ENCODE data around the gene CCDC88B. TPM values are rescaled to one million over a fixed set of nuclear protein-coding genes. Genes with fewer than 3 reads are reported as not detected.

Gene CCDC88B
- total and polyA plus RNA-seq, 2 experiments from 2014 or later, result 1.8 to 2.6 TPM

DNA sequence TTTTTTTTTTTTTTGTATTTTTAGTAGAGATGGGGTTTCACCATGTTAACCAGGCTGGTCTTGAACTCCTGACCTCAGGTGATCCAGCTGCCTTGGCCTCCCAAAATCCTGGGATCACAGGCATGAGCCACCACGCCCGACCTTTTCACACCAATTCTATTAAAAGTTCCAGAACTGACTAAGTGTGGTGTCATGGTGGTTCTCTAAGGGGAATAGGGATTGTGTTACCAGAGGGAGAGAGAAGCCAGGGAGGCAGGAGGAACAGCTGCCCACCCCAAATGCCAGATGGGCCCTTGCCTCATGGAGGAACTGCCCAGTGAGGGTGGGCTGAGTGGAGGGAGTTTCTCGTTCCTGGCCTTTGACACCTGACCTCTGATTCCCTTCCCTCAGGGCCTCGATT lies 24.9 kb downstream of the CCDC88B start:
- Histone ChIP-seq H3K79me2 (ENCODE audit: insufficient read depth) (peaks cover 4% of the 10 kb centered on the region; the same call in 1 of the 2 replicates), H3K9ac (no peak overlapping the region), H3F3A (ENCODE audit: insufficient read depth) (peaks cover 5% of the 10 kb centered on the region; the same call in 1 of the 2 replicates), H3K27me3 (replicated peaks; ENCODE audit: insufficient read depth) (no peaks in the 10 kb centered on the region), H3K4me3 (no peak overlapping the region), H3K4me2 (ENCODE audit: unreplicated experiment) (no peak overlapping the region), H2AFZ (no peak overlapping the region), H3K9me2 (ENCODE audit: insufficient read depth) (no peaks in the 10 kb centered on the region), H3K4me1 (ENCODE audit: insufficient read depth) (peaks cover 5% of the 10 kb centered on the region; the same call in 1 of the 2 replicates), H3K27ac (no peak overlapping the region), H4K20me1 (ENCODE audit: insufficient read depth) (no peaks in the 10 kb centered on the region), H3K36me3 (ENCODE audit: low read depth) (peaks cover 26% of the 10 kb centered on the region; the same call in 1 of the 2 replicates), H3K9me3 (ENCODE audit: low read depth) (no peaks in the 10 kb centered on the region)
- peak; percentile 31 for DNase-seq
- WGBS, 2 experiments (ENCODE audit: low coverage in 1 of 2, low lambda C conversion rate in 2 of 2, missing lambda C conversion rate in 2 of 2), result 76 to 80% methylated on average over 3 to 4 of the region's 4 CpGs
- TF ChIP-seq EZH2phosphoT487 (IDR thresholded peaks at IDR 0.05; ENCODE audit: insufficient read depth, low read depth) (no peak), EZH2 (IDR thresholded peaks at IDR 0.05; ENCODE audit: insufficient read depth, poor library complexity, severe bottlenecking) (no peak)
- in situ Hi-C loops (cut with MboI), result no loop called here

DNA sequence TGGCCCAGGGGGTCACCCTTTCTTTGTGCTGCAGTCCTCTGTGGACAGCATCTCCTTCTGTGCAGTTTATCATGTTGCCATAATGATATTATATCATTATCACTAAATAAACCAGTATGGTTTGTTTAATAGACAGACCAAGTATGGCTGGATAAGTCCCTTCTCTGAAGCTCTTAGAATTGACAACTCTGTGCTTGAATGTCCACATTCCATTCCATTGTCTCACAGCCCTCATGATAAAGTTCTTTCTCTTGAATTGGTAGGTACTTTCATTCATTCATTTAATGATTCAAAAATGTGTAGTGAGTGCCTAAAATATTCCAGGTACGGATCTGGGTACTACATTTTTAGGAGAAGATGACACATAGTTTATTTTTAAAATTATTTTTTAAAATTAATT lies 26.7 kb downstream of the CCDC88B start:
- H3K27ac ChIP-seq, result no peak overlapping the region
- no peak for TF ChIP-seq EZH2phosphoT487 (IDR thresholded peaks at IDR 0.05; ENCODE audit: insufficient read depth, low read depth)
- no peak for TF ChIP-seq EZH2 (IDR thresholded peaks at IDR 0.05; ENCODE audit: insufficient read depth, poor library complexity, severe bottlenecking)
- peaks cover 5% of the 10 kb centered on the region; the same call in 1 of the 2 replicates for H3K4me1 ChIP-seq (ENCODE audit: insufficient read depth)
- no peak overlapping the region for H2AFZ ChIP-seq
- WGBS, 2 experiments (ENCODE audit: low coverage in 1 of 2, low lambda C conversion rate in 2 of 2, missing lambda C conversion rate in 2 of 2), result 83 to 85% methylated on average over 1 of the region's 1 CpG
- peak; percentile 45 for DNase-seq
- H3K4me2 ChIP-seq (ENCODE audit: unreplicated experiment), result no peak overlapping the region
- in situ Hi-C loops (cut with MboI), result no loop called here
- H3K27me3 ChIP-seq (replicated peaks; ENCODE audit: insufficient read depth), result no peaks in the 10 kb centered on the region
- peaks cover 26% of the 10 kb centered on the region; the same call in 1 of the 2 replicates for H3K36me3 ChIP-seq (ENCODE audit: low read depth)
- no peaks in the 10 kb centered on the region for H3K79me2 ChIP-seq (ENCODE audit: insufficient read depth)
- no peaks in the 10 kb centered on the region for H4K20me1 ChIP-seq (ENCODE audit: insufficient read depth)
- no peaks in the 10 kb centered on the region for H3K9me3 ChIP-seq (ENCODE audit: low read depth)
- no peak overlapping the region for H3K4me3 ChIP-seq
- no peaks in the 10 kb centered on the region for H3K9me2 ChIP-seq (ENCODE audit: insufficient read depth)
- peaks cover 5% of the 10 kb centered on the region; the same call in 1 of the 2 replicates for H3F3A ChIP-seq (ENCODE audit: insufficient read depth)
- H3K9ac ChIP-seq, result no peak overlapping the region

DNA sequence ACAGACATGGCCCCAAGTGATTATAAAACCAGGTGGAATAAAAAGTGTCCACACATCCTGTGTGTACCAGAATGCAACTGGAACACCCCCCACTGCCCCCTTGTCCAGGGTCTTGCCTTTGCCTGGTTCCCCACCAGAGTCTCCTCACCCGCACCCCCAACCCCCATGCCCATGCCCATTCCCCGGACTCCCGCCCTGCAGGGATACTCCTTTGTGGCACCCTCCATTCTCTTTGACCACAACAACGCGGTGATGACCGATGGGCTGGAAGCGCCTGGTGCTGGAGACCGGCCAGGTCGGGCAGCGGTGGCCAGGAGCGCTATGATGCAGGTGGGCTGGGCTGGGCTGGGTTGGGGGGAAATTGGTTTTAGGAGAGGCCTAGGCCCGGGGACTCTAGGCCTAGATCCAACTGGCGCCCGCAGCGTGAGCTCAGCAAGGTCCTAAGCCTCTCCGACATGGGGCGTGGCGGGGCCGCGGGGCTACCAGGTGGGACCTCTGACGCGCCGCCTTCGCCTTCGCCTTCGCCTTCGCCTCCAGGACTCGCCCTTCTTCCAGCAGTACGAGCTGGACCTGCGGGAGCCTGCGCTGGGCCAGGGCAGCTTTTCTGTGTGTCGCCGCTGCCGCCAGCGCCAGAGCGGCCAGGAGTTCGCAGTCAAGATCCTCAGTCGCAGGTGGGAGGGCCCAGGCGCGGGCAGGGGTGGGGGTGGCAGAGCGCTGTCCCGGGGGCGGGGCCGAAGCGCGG lies 28.1 kb downstream of the CCDC88B start:
- Histone ChIP-seq H3K79me2 (ENCODE audit: insufficient read depth) (no peaks in the 10 kb centered on the region), H3K36me3 (ENCODE audit: low read depth) (peaks cover 22% of the 10 kb centered on the region; the same call in 1 of the 2 replicates), H4K20me1 (ENCODE audit: insufficient read depth) (no peaks in the 10 kb centered on the region), H3K4me3 (no peak overlapping the region), H3K4me1 (ENCODE audit: insufficient read depth) (peaks cover 5% of the 10 kb centered on the region; the same call in 1 of the 2 replicates), H2AFZ (no peak overlapping the region), H3K4me2 (ENCODE audit: unreplicated experiment) (no peak overlapping the region), H3F3A (ENCODE audit: insufficient read depth) (peaks cover 5% of the 10 kb centered on the region; the same call in 1 of the 2 replicates), H3K27me3 (replicated peaks; ENCODE audit: insufficient read depth) (no peaks in the 10 kb centered on the region), H3K9me3 (ENCODE audit: low read depth) (no peaks in the 10 kb centered on the region), H3K27ac (no peak overlapping the region), H3K9me2 (ENCODE audit: insufficient read depth) (no peaks in the 10 kb centered on the region), H3K9ac (no peak overlapping the region)
- no peak for DNase-seq
- WGBS, 2 experiments (ENCODE audit: low coverage in 1 of 2, low lambda C conversion rate in 2 of 2, missing lambda C conversion rate in 2 of 2), result 91 to 92% methylated on average over 27 to 37 of the region's 46 CpGs
- no peak for TF ChIP-seq EZH2 (IDR thresholded peaks at IDR 0.05; ENCODE audit: insufficient read depth, poor library complexity, severe bottlenecking)
- in situ Hi-C loops (cut with MboI), result no loop called here

DNA sequence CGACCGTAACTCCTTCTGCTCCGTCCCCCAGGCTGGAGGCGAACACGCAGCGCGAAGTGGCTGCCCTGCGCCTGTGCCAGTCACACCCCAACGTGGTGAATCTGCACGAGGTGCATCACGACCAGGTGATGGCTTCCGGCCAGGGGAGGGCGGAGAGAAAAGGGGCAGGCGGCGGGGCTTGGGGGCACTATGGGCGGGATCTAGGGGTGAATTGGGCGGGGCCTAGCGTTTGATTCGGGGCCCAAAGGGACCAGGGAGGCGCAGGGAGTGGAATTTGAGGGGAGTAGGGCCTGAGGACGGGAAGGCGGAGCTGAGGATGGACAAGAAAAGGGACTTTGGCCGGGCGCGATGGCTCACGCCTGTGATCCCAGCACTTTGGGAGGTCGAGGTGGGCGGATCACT lies 28.7 kb downstream of the CCDC88B start:
- Histone ChIP-seq H3K4me2 (ENCODE audit: unreplicated experiment) (no peak overlapping the region), H3K9me3 (ENCODE audit: low read depth) (no peaks in the 10 kb centered on the region), H3K9me2 (ENCODE audit: insufficient read depth) (no peaks in the 10 kb centered on the region), H3K9ac (no peak overlapping the region), H3F3A (ENCODE audit: insufficient read depth) (peaks cover 5% of the 10 kb centered on the region; the same call in 1 of the 2 replicates), H3K27me3 (replicated peaks; ENCODE audit: insufficient read depth) (no peaks in the 10 kb centered on the region), H3K36me3 (ENCODE audit: low read depth) (peaks cover 18% of the 10 kb centered on the region; the same call in 1 of the 2 replicates), H3K27ac (no peak overlapping the region), H2AFZ (no peak overlapping the region), H3K79me2 (ENCODE audit: insufficient read depth) (no peaks in the 10 kb centered on the region), H3K4me1 (ENCODE audit: insufficient read depth) (peaks cover 5% of the 10 kb centered on the region; the same call in 1 of the 2 replicates), H4K20me1 (ENCODE audit: insufficient read depth) (no peaks in the 10 kb centered on the region), H3K4me3 (no peak overlapping the region)
- in situ Hi-C loops (cut with MboI), result no loop called here
- WGBS, 2 experiments (ENCODE audit: low coverage in 1 of 2, low lambda C conversion rate in 2 of 2, missing lambda C conversion rate in 2 of 2), result 92% methylated on average over 22 to 28 of the region's 28 CpGs
- no peak for DNase-seq
- no peak for TF ChIP-seq EZH2phosphoT487 (IDR thresholded peaks at IDR 0.05; ENCODE audit: insufficient read depth, low read depth)
- TF ChIP-seq EZH2 (IDR thresholded peaks at IDR 0.05; ENCODE audit: insufficient read depth, poor library complexity, severe bottlenecking), result no peak
